Activated effector memory CD4-positive, alpha-beta T cell treated with Interleukin-2 at 50 U/mL for 16 hours (primary cell): Measurements from ENCODE around the gene THYN1.

Experiments used
- DNase-seq: peaks from one replicate; pipeline ENCODE4 v3.0.0-alpha.2; 2020

Gene THYN1

DNA sequence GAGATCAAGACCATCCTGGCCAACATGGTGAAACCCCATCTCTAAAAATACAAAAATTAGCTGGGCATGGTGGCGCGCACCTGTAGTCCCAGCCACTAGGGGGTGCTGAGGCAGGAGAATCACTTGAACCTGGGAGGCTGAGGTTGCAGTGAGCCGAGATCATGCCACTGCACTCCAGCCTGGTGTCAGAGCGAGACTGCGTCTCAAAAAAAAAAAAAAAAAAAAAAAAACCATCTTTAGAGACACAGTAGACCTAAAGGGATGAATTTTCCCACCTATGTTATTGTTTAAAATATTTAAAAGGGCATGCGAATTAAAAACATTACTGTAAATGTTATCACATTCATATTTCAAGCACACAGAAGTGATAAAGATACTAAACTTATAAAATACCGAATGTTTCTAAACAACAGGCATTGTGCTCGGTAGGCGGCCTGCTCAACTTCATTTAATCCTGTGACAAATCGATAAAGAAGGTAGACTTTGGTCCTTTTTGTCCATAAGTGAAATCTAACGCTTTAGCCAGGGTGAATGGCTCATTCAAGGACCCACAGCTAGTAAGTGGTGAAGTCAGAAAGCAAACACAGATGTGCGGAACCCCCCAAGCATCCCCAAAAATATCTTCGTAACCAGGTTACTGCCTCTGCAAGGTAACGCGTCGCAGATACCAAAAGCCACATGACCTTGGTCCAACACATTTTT, 45.5 kb downstream of the THYN1 start:
- peak; percentile 48 for DNase-seq

DNA sequence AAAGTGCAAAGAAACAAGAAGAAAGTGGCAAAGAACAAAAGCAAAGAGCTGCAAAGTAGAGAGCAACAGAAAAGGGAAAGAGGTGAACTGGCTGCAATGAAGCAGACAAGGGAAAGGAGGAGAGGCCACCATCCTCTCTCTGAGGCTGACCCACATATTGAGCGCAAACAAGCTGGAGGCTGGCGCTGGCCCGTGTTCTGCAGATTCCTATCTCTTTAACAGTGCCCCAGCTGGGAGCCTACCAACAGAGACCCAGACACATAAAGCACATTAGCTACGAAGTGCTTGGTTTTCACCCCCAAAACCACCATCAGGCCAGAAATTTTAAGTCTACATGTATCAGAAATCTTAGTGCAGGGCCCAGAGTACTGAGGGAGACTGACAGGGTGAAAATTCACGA, 47.0 kb downstream of the THYN1 start:
- DNase-seq = no peak

GRCh38 chr11:134205729-134206128, 47.4 kb downstream of the THYN1 start:
- DNase-seq = no peak

- DNase-seq = no peak
These were observed 50.5 kb downstream of the THYN1 start for GRCh38 chr11:134202661-134203060.

GRCh38 chr11:134200688-134201087, 52.5 kb downstream of the THYN1 start:
- DNase-seq = no peak

DNA sequence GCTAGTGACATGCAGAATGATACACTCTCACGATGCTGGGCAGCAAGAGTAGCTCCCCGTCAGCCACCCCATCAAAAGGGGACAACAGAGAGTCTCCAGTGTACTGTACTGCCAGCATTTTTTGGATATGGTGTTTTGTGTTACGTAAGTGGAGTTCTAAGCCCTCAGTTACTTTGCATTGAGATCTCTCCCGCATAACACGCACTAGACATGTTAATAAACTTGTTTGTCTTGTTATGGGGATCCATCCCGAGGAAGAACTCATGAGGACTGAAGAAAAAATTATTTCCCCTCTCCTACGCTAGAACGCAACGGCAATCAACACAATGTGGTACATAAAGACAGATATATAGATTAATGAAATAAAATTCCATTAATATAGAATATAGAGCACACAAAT, 53.6 kb downstream of the THYN1 start:
- no peak for DNase-seq
